Loucy (cell line): Measurements from ENCODE around the gene LSM12.

Experiments used
- EZH2phosphoT487 ChIP-seq: fragments of 200-600 bp; IDR thresholded peaks from 2 replicates; pipeline ENCODE4 v1.6.1; 2018; ENCODE audit warnings: antibody characterized with exemption, mild to moderate bottlenecking, moderate library complexity, borderline replicate concordance
- TF ChIP-seq, protein P1 (sequence below): fragments of 200-600 bp; sonication (generic); conservative IDR thresholded peaks from 2 replicates; pipeline ENCODE4 v1.5.1; 2014; ENCODE audit warnings: mild to moderate bottlenecking, antibody characterized with exemption, low read length

DNA sequence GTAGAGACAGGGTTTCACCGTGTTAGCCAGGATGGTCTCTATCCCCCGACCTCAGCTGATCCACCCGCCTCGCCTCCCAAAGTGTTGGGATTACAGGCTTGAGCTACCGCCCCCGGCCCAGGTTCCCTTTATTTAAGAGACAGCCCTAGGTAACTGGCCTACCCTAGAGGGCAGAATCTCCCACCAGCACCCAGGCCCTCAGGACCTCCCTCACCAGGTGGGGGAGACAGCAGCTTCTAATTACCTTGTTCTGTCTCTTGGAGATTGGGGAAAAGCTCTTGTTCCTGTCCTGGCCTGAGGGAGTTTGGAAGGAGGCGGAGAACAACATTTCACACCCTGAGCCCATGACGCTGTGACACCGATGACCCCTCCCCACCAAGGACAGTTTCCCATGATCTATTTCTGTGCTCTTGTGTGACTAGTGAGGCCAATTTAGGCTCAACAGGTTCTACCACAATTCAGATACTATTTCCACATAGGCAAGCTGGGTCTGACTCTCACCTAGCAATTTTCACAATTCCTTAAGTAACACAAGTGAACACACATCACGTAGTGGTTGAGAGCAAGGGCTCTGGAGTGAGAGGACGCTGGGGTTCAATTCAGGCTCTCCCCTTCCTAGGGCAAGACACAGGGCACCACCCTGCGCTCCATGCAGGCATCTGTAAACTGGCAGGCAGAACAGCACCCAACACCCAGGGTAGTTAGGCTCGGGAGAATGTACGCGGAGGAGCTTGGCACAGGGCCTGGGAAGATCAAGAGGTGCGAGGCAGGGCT is 36.6 kb upstream of the LSM12 start:
- TF ChIP-seq, protein P1, sequence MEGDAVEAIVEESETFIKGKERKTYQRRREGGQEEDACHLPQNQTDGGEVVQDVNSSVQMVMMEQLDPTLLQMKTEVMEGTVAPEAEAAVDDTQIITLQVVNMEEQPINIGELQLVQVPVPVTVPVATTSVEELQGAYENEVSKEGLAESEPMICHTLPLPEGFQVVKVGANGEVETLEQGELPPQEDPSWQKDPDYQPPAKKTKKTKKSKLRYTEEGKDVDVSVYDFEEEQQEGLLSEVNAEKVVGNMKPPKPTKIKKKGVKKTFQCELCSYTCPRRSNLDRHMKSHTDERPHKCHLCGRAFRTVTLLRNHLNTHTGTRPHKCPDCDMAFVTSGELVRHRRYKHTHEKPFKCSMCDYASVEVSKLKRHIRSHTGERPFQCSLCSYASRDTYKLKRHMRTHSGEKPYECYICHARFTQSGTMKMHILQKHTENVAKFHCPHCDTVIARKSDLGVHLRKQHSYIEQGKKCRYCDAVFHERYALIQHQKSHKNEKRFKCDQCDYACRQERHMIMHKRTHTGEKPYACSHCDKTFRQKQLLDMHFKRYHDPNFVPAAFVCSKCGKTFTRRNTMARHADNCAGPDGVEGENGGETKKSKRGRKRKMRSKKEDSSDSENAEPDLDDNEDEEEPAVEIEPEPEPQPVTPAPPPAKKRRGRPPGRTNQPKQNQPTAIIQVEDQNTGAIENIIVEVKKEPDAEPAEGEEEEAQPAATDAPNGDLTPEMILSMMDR: no peak
- TF ChIP-seq EZH2phosphoT487: no peak
